Measurements from ENCODE around the gene SHTN1. TPM values are rescaled to one million over a fixed set of nuclear protein-coding genes. Genes with fewer than 3 reads are reported as not detected.

SHTN1 gene
- total RNA-seq, 1 donor from 2014 or later, result 36.7 TPM

DNA sequence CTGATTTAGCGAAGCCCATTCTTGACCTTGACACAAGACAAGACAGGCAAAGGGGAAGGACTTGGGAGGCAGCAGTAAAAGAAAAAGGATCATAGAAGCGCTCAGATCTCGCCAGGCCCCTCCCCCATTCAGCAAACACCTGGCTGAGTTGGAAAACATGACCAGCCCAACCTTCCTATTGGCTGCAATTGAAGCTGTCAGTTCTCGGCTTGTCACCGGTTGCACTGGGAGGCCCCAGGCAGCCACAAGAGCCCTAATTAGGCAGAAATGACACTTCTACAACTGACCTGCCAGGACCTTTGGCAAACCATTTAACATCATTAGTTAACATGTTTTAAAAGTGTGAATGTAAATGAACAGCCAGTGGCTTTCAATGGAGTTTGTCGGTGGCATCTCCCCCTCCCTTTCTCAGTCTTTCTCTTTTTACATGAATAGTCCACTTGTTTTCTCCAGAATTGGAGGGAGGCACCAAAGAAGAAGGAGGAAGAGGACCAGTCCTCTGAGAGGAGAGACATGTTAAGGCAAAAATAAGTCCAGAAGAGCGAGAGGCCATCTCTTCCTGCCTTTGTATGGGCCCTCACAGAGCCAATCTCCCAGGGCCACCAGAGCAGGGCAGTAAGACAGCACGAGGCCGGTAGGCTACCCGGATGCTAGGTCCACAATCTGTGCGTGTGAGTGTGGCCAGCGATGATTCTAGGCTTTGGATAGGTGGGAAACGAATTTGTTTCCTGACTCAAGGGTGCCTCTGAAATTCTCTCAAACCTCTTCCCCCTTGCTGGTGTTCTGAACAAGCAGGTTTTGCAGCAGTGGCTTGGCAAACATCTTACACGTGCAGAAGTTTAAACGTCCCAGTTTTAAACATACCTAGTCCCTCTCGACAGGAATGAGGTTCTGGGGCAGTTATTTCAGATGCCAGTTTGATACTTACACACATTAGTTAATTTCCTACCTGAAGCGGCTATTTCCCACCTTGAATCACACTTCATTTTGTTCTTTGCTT, 170.7 kb downstream of the SHTN1 start:
- DNase-seq (ENCODE audit: low spot score), result no peak

DNA sequence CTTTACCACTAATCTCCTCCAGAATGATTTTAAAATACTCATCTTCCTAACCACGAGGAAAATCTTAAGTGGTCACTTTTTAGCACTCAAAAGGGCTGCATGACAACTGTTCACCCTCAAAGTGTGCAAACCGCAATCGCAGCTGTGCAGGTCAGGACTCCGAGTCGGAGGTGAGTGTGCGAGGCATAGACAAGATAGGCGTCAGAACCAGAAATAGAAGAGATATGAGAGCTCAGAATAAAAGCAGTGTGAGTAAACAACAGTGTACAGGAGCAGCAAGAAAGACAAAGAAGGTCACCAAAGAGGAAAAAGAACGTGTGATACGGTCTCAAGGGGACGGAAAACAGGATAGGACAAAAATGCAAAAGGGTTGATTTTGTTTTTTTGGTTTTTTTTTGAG, 173.2 kb downstream of the SHTN1 start:
- no peak for DNase-seq (ENCODE audit: low spot score)

Other genes starting within 250 kb of the SHTN1 start
- 0.20 TPM for gene ENO4, start 155.7 kb downstream of the SHTN1 start, total RNA-seq
- not detected for gene VAX1, start 133.1 kb upstream of the SHTN1 start, total RNA-seq
- gene KCNK18, start 192.3 kb upstream of the SHTN1 start, total RNA-seq, result not detected
- 5.7 TPM for gene SLC18A2, start 235.9 kb upstream of the SHTN1 start, total RNA-seq

Data from mucosa of gallbladder (tissue), 1 donor.